Suprapubic skin (tissue), 4 donors: ENCODE measurements around the gene MLEC.

Experiments
- EP300 ChIP-seq: sonication (generic); formaldehyde crosslinking; IDR thresholded peaks from one replicate; pipeline ENCODE4 v1.6.1; 2017; ENCODE audit warnings: antibody characterized with exemption
- POLR2A ChIP-seq, 2 donors: fragments of 450-650 bp; IDR thresholded peaks; one replicate each; pipeline ENCODE4 v1.6.1; 2017; ENCODE audit warnings: antibody characterized with exemption in 2 of 2, mild to moderate bottlenecking in 2 of 2, moderate library complexity in 2 of 2
- POLR2AphosphoS5 ChIP-seq, 3 donors: sonication (generic); formaldehyde crosslinking; IDR thresholded peaks; one replicate each; pipeline ENCODE4 v1.6.1; 2017; ENCODE audit warnings: antibody characterized with exemption in 3 of 3
- TF ChIP-seq, protein P1 (sequence below), 2 donors: fragments of 200-600 bp in 1 of 2; fragments of 450-650 bp in 1 of 2; sonication (generic) in 1 of 2; IDR thresholded peaks; one replicate each; pipeline ENCODE4 v1.5.1; 2016 to 2019; ENCODE audit warnings: antibody characterized with exemption in 2 of 2, mild to moderate bottlenecking in 1 of 2, moderate library complexity in 1 of 2

DNA sequence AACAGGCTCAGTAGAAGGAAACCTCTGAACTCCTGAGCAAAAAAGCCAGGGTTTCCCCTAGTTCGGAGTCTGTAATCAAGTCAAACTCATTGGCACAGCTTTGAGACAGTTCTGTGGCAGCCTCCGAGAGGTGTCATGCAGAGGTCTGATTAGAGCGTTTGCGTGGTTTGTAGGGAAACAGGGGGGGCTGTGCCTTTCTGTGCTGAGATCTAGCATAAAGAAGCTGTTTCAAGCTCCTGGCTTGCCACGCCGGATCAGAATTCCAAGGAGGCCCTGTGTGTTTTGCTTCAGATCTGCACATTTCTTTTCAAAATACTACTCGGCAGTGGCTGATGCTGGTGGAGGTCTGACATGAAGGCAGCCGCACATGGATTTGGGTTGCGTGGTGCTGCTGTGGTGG is 44.8 kb upstream of the MLEC start:
- TF ChIP-seq, protein P1, sequence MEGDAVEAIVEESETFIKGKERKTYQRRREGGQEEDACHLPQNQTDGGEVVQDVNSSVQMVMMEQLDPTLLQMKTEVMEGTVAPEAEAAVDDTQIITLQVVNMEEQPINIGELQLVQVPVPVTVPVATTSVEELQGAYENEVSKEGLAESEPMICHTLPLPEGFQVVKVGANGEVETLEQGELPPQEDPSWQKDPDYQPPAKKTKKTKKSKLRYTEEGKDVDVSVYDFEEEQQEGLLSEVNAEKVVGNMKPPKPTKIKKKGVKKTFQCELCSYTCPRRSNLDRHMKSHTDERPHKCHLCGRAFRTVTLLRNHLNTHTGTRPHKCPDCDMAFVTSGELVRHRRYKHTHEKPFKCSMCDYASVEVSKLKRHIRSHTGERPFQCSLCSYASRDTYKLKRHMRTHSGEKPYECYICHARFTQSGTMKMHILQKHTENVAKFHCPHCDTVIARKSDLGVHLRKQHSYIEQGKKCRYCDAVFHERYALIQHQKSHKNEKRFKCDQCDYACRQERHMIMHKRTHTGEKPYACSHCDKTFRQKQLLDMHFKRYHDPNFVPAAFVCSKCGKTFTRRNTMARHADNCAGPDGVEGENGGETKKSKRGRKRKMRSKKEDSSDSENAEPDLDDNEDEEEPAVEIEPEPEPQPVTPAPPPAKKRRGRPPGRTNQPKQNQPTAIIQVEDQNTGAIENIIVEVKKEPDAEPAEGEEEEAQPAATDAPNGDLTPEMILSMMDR (IDR thresholded peaks at IDR 0.05) = no peak
- TF ChIP-seq POLR2AphosphoS5 (IDR thresholded peaks at IDR 0.05) (no peak), POLR2A (IDR thresholded peaks at IDR 0.05) (no peak), EP300 (no peak)
